GM12891 (cell line): ENCODE data around the gene DDX25.

Experiments used
- DNase-seq: peaks from one replicate; pipeline ENCODE4 v3.0.0; 2011; ENCODE audit warnings: low spot score; ENCODE audit not compliant: insufficient read length
- FAIRE-seq: peaks from 2 replicates; lab custom pipeline; 2011; peaks lifted over from hg19 to GRCh38; lab: Jason Lieb, UNC
- PAX5 ChIP-seq: IDR thresholded peaks from 2 replicates; pipeline ENCODE4 v1.6.1; 2011; ENCODE audit warnings: low read length, moderate library complexity, mild to moderate bottlenecking; ENCODE audit not compliant: insufficient read depth, severe bottlenecking
- POLR2A ChIP-seq: IDR thresholded peaks from 2 replicates; pipeline ENCODE4 v1.6.1; 2011; ENCODE audit warnings: low read depth, low read length, control low read depth
- POLR2AphosphoS5 ChIP-seq: IDR thresholded peaks from 2 replicates; pipeline ENCODE4 v1.6.1; 2011; ENCODE audit warnings: low read depth, low read length, control low read depth
- POU2F2 ChIP-seq: IDR thresholded peaks from 2 replicates; pipeline ENCODE4 v1.6.1; 2011; ENCODE audit warnings: low read depth, mild to moderate bottlenecking, control low read depth, low read length, moderate library complexity
- SPI1 ChIP-seq: IDR thresholded peaks from 2 replicates; pipeline ENCODE4 v1.6.1; 2011; ENCODE audit warnings: low read depth, low read length, control low read depth
- TAF1 ChIP-seq: IDR thresholded peaks from 2 replicates; pipeline ENCODE4 v1.6.1; 2011; ENCODE audit warnings: low read depth, low read length, control low read depth

The DDX25 gene

GRCh38 chr11:125881291-125881690 is 23.0 kb upstream of the DDX25 start:
- DNase-seq (no peak), FAIRE-seq (no peak)
- TF ChIP-seq PAX5 (no peak), TAF1 (no peak)

- DNase-seq (no peak), FAIRE-seq (no peak)
- TF ChIP-seq POLR2A = no peak
- no peak for TF ChIP-seq SPI1
- TF ChIP-seq TAF1 = no peak
- TF ChIP-seq PAX5 = no peak
- no peak for TF ChIP-seq POLR2AphosphoS5
- TF ChIP-seq POU2F2 = no peak
These were observed 20.9 kb upstream of the DDX25 start for GRCh38 chr11:125883375-125883774.

- FAIRE-seq = no peak
- peak; percentile 54; the same call in 1 of the 2 replicates for TF ChIP-seq POLR2AphosphoS5
- TF ChIP-seq SPI1 = no peak
- TF ChIP-seq POLR2A = peak; percentile 74
- TF ChIP-seq TAF1 = no peak
- DNase-seq = peak; percentile 38
These were observed 17.3 kb upstream of the DDX25 start for GRCh38 chr11:125886997-125887372.

GRCh38 chr11:125887373-125888324 is 16.7 kb upstream of the DDX25 start, which contains the start of gene HYLS1:
HYLS1 (plus strand) TSS chr11:125887668; CDS start chr11:125899369, 11,701 bp downstream.
- TF ChIP-seq TAF1 (no peak), POLR2A (peak; percentile 48), POU2F2 (peak; percentile 62; the same call in 1 of the 2 replicates), PAX5 (no peak), POLR2AphosphoS5 (peak; percentile 86), SPI1 (no peak)
- DNase-seq (peak; percentile 83), FAIRE-seq (peak; percentile 99)

GRCh38 chr11:125890447-125891100 is 13.7 kb upstream of the DDX25 start:
- DNase-seq = no peak
- no peak for FAIRE-seq

GRCh38 chr11:125892071-125892470 is 12.2 kb upstream of the DDX25 start:
- no peak for DNase-seq
- no peak for FAIRE-seq
- no peak for TF ChIP-seq TAF1
- TF ChIP-seq POU2F2 = no peak
- TF ChIP-seq PAX5 = no peak
- TF ChIP-seq POLR2A = no peak
- no peak for TF ChIP-seq SPI1
- no peak for TF ChIP-seq POLR2AphosphoS5

More at GRCh38 chr11:125890447-125891100, 13.7 kb upstream of the DDX25 start:
- TF ChIP-seq POU2F2 = no peak
- no peak for TF ChIP-seq POLR2AphosphoS5
- no peak for TF ChIP-seq PAX5
- no peak for TF ChIP-seq SPI1
- no peak for TF ChIP-seq POLR2A
- TF ChIP-seq TAF1 = no peak

GRCh38 chr11:125892994-125893393 is 11.3 kb upstream of the DDX25 start:
- DNase-seq (no peak), FAIRE-seq (no peak)
- TF ChIP-seq SPI1 (no peak), TAF1 (no peak)

- FAIRE-seq (no peak), DNase-seq (no peak)
- TF ChIP-seq SPI1 (no peak), POU2F2 (no peak), TAF1 (no peak), PAX5 (no peak), POLR2A (no peak), POLR2AphosphoS5 (no peak)
These were observed 2.4 kb upstream of the DDX25 start for GRCh38 chr11:125901872-125902271.

GRCh38 chr11:125902277-125902926 is 1.9 kb upstream of the DDX25 start:
- DNase-seq = no peak
- TF ChIP-seq PAX5 (no peak), SPI1 (no peak), POLR2A (no peak)
- no peak for FAIRE-seq
